ENCODE measurements around the gene TCTN3.
A peak's percentile ranks its signal among the peaks of the same experiment; 100 is the strongest.
"Not testable (repeated sequence)": the region's sequence is repeated elsewhere in the genome, so short reads cannot be mapped to it uniquely, and the experiment has no call there.

The TCTN3 gene

DNA sequence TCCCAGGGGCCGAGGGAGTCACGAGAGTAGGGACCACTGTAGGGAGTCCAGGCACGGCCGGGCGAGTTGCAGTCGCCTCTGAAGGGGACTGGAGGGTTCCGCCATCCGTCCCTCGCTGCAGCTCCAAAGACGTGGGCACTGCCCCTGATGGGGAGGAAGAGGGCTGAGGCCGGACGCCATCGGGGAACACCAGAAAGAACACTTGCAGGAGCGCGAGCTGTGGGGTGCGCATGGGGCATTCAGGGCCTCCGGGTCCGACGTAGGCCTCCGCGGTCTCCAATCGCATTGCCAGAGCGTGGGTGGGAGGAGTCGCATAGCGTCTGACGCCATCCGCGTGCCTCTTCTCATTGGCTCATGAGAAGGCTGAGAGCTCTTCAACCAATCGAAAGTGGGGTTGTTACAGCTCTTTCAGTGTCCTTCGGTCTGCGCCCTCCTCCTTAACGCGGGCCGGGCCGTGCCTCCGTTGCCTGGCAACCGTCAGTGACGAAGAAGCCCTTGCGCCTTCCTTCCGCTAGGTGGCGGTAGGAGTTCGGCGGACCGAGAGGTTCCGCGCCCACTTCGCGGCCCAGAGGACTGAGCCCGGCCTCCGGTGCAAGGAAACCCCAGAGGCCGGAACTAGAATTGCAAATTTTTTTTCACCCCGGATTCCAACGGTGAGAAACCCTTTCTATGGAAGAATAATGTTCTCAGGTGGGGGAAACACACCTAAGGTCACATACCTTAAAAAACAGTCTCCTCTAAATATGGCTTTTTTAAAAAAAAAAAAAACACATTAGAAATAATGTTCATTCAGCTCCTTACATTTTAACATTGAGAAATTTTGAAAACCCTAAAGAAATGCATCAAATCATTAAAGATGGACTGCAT, at the start of gene TCTN3:
TCTN3 (minus strand) TSS at position 260 of the 867 bp plus-strand sequence; CDS start at position 232, 28 bp downstream.
- POLR2A ChIA-PET = interaction anchor here (0.8 to 1.0 kb wide), 3 partner anchors 144 to 214 kb away, joined by 3 to 4 read pairs (median 4); partner anchors contain the start of gene CC2D2B
- peak; percentile 98 for DNase-seq (ENCODE audit: low read depth, low spot score)
- peak; percentile 100 for TF ChIP-seq CTCF (IDR thresholded peaks at IDR 0.05; ENCODE audit: insufficient read depth, low read length, missing control alignments)
- CTCF ChIA-PET = interaction anchor here (0.5 to 7.6 kb wide), 71 partner anchors 10 to 1894 kb away, joined by 3 to 495 read pairs (median 5); partner anchors contain the start of genes ALDH18A1, CC2D2B and ENTPD1
- H3K4me3 ChIP-seq (ENCODE audit: low read depth, low read length) = peak within 1 kb of the TSS; percentile 98

DNA sequence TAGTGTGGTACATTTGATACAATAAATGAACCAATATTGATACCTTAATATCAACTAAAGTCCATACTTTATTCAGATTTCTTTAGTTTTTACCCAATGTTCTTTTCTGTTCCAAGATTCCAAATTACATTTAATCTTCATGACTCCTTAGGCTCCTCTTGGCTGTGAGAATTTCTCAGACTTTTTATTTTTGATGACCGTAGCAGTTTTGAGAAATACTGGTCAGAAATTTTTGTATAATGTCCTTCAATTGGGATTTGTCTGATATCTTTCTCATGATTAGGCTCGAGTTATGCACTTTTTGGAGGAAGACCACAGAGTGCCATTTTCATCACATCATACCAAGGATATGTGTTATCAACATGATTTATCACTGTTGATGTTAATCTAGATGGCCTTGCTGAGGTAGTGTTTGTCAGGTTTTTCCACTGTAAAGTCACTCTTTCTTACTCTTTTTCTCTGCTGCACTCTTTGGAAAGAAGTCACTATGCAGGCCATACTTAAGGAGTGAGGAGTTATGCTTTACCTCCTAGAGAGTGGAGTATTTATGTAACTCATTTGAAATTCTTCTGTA, 49.3 kb upstream of the TCTN3 start:
- ChIA-PET POLR2A (no interaction called here), CTCF (no interaction called here)
- DNase-seq (ENCODE audit: low read depth, low spot score) = no peak

GRCh38 chr10:95742485-95742884, 48.8 kb upstream of the TCTN3 start:
- no peak overlapping the region for H3K4me3 ChIP-seq (ENCODE audit: low read depth, low read length)
- CTCF ChIA-PET = no interaction called here
- POLR2A ChIA-PET = no interaction called here
- DNase-seq (ENCODE audit: low read depth, low spot score) = no peak
- no peak for TF ChIP-seq CTCF (IDR thresholded peaks at IDR 0.05; ENCODE audit: insufficient read depth, low read length, missing control alignments)

More for the DNA sequence above, 49.3 kb upstream of the TCTN3 start:
- no peak for TF ChIP-seq CTCF (IDR thresholded peaks at IDR 0.05; ENCODE audit: insufficient read depth, low read length, missing control alignments)
- no peak overlapping the region for H3K4me3 ChIP-seq (ENCODE audit: low read depth, low read length)

DNA sequence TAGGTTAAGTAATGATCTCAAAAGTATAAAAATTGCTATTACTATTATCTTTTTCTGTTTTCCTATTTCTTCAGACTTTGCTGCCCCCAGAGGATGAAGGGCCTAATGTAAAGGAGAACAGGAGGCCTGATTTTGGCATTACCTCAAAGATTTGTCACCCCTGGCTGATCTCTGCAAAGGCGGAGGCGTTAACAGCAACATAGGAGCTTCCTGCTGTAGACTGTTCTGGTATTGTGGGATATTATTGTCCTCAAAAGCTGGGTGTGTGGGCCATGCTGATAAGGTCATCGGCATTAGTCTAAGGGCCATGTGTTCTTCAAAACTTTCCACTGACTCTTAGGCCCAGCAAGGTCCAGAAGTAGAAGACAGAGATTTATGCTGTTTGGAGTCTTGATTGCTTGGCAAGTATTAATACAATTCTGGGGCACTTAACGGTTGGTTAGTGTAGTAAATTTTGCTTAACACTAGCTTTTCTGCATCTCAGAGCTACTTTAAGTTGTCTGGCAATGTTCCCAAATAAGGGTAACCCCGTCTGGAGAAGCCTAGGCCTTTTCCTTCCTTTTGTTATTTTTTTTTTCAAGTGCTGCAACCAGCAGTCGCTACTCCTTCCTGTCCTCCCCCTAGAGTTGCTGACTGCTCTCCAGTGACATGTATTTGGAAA, 48.2 kb upstream of the TCTN3 start:
- H3K4me3 ChIP-seq (ENCODE audit: low read depth, low read length) = no peak overlapping the region
- no peak for TF ChIP-seq CTCF (IDR thresholded peaks at IDR 0.05; ENCODE audit: insufficient read depth, low read length, missing control alignments)
- no peak for DNase-seq (ENCODE audit: low read depth, low spot score)
- POLR2A ChIA-PET = no interaction called here
- CTCF ChIA-PET = no interaction called here

GRCh38 chr10:95739056-95739455, 45.3 kb upstream of the TCTN3 start:
- no peak overlapping the region for H3K4me3 ChIP-seq (ENCODE audit: low read depth, low read length)
- no peak for TF ChIP-seq CTCF (IDR thresholded peaks at IDR 0.05; ENCODE audit: insufficient read depth, low read length, missing control alignments)
- ChIA-PET POLR2A (no interaction called here), CTCF (no interaction called here)
- DNase-seq (ENCODE audit: low read depth, low spot score) = no peak

- CTCF ChIA-PET = interaction anchor here (1.7 kb wide), 1 partner anchor 39 kb away, joined by 4 read pairs; no protein-coding TSS in a partner anchor
- H3K4me3 ChIP-seq (ENCODE audit: low read depth, low read length); POLR2A ChIA-PET; DNase-seq (ENCODE audit: low read depth, low spot score): not testable (repeated sequence)
Measured at GRCh38 chr10:95732907-95733306, 39.2 kb upstream of the TCTN3 start.
